ENCODE data around the gene PHAF1. TPM values are rescaled to one million over a fixed set of nuclear protein-coding genes. Genes with fewer than 3 reads are reported as not detected.

The PHAF1 gene
- total and polyA plus RNA-seq, 12 donors = 7.1 to 12.7 (median 11.5) TPM

- intact Hi-C loops (cut with DNase I) = loop anchor here in 4 of 10 donors (5.0 to 10.0 kb wide), 3 partner anchors 144 to 182 kb away; no protein-coding TSS in a partner anchor
- TF ChIP-seq, protein P1, sequence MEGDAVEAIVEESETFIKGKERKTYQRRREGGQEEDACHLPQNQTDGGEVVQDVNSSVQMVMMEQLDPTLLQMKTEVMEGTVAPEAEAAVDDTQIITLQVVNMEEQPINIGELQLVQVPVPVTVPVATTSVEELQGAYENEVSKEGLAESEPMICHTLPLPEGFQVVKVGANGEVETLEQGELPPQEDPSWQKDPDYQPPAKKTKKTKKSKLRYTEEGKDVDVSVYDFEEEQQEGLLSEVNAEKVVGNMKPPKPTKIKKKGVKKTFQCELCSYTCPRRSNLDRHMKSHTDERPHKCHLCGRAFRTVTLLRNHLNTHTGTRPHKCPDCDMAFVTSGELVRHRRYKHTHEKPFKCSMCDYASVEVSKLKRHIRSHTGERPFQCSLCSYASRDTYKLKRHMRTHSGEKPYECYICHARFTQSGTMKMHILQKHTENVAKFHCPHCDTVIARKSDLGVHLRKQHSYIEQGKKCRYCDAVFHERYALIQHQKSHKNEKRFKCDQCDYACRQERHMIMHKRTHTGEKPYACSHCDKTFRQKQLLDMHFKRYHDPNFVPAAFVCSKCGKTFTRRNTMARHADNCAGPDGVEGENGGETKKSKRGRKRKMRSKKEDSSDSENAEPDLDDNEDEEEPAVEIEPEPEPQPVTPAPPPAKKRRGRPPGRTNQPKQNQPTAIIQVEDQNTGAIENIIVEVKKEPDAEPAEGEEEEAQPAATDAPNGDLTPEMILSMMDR (IDR thresholded peaks at IDR 0.05) = no peak
- ATAC-seq = peak in 2 of 8 donors; percentile 2 to 4
- peak overlapping the region in 9 of 10 donors; percentile 66 to 95 (median 86) for H3K27ac ChIP-seq
- no peak for DNase-seq
- peak overlapping the region; percentile 81 to 99 (median 91) for H3K4me3 ChIP-seq
- 7 to 9% methylated on average over 33 to 34 of the region's 34 CpGs for WGBS, 2 donors
- peaks cover 0 to 6% (median 0%) of the 10 kb centered on the region in 9 donors for H3K36me3 ChIP-seq
- peaks cover 28 to 63% (median 55%) of the 10 kb centered on the region in 9 donors for H3K4me1 ChIP-seq
- peaks cover 0 to 29% (median 15%) of the 10 kb centered on the region in 7 donors for H3K27me3 ChIP-seq
- no peaks in the 10 kb centered on the region for H3K9me3 ChIP-seq
Measured at GRCh38 chr16:67158637-67159600, 49.2 kb downstream of the PHAF1 start.

DNA sequence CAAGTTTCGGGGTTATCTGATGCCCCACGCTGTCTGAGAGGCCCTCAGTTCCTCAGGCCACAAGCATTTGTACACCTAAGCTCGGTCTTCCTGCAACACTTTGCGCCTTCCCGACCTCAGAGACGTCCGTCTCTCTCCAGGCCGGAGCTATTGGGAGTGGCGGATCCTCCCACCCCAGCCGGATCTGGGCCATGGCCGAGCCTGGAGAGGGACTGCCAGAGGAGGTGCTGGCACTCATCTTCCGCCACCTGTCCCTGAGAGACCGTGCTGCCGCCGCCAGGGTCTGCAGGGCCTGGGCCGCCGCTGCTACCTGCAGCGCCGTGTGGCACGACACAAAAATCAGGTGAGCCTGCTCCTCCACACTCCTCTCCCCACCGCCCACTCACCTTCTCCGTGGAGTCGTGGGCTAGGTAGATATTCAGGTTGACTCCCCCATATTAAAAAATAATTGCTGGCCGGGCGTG is 51.9 kb downstream of the PHAF1 start:
- peaks cover 35 to 74% (median 58%) of the 10 kb centered on the region in 9 donors for H3K4me1 ChIP-seq
- DNase-seq (peak in 1 of 2 donors; percentile 62), ATAC-seq (peak in 6 of 8 donors; percentile 8 to 39 (median 18))
- peak overlapping the region in 8 of 10 donors; percentile 20 to 90 (median 58) for H3K27ac ChIP-seq
- 24 to 35% methylated on average over 25 of the region's 25 CpGs for WGBS, 2 donors
- peaks cover 0 to 55% (median 24%) of the 10 kb centered on the region in 7 donors for H3K27me3 ChIP-seq
- no peaks in the 10 kb centered on the region for H3K36me3 ChIP-seq
- intact Hi-C loops (cut with DNase I) = loop anchor here in 2 of 10 donors (2.0 kb wide), 1 partner anchor 21 kb away; the partner anchor contains the start of gene MATCAP1 (in 2 of the 2)
- TF ChIP-seq, protein P1 (IDR thresholded peaks at IDR 0.05) = no peak
- peak overlapping the region in 8 of 10 donors; percentile 81 to 99 (median 91) for H3K4me3 ChIP-seq
- H3K9me3 ChIP-seq = no peaks in the 10 kb centered on the region

- H3K4me3 ChIP-seq = peak overlapping the region; percentile 25 to 55 (median 48)
- intact Hi-C loops (cut with DNase I) = no loop called here
- DNase-seq (no peak), ATAC-seq (no peak)
- no peaks in the 10 kb centered on the region for H3K9me3 ChIP-seq
- H3K36me3 ChIP-seq = no peaks in the 10 kb centered on the region
- H3K4me1 ChIP-seq = peaks cover 35 to 74% (median 58%) of the 10 kb centered on the region in 9 donors
- H3K27ac ChIP-seq = peak overlapping the region; percentile 14 to 87 (median 80)
- TF ChIP-seq, protein P1 (IDR thresholded peaks at IDR 0.05) = no peak
- 16 to 33% methylated on average over 38 to 44 of the region's 44 CpGs for WGBS, 2 donors
- H3K27me3 ChIP-seq = peaks cover 0 to 65% (median 24%) of the 10 kb centered on the region in 7 donors
Measured at GRCh38 chr16:67162506-67163163, 52.9 kb downstream of the PHAF1 start.
